ENCODE measurements around the gene NKX2-1. TPM values are rescaled to one million over a fixed set of nuclear protein-coding genes. Genes with fewer than 3 reads are reported as not detected.

The NKX2-1 gene
- total and polyA plus RNA-seq, 4 experiments from 2014 or later, result not detected

DNA sequence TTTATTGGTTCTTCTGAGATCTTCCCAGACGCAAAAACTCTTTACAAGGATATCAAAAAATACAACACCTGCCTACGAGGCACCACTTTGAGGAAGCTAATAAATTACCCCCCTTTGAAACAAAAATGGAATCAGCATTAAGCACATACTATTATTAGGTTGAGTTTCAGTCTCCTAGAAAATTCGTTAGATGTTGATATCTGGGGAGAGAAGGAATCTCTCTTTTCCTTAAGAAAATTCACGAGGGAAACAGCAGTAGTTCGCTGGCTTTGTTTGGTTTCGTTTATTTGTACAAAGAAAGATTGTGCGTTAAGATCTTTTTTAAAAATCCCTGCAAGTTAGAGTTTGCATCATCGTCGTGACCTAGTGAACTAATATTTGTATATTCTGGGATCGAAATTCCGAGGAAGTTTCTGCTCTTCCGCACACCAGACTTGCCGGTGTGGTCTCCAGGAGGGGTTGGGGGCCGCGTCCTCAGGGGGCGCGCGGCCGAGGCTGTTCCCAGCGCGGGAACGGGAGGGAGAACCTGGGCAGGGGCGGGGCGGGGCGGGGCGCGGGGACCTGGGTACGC lies 12.1 kb downstream of the NKX2-1 start:
- Histone ChIP-seq H3K36me3 (ENCODE audit: insufficient read depth, low read length) (no peaks in the 10 kb centered on the region), H3K27ac (ENCODE audit: low read depth, low read length) (no peak overlapping the region), H3K27me3 (ENCODE audit: insufficient read depth, low read length) (peaks cover 39% of the 10 kb centered on the region), H3K4me1 (ENCODE audit: insufficient read depth, low read length) (peaks cover 6% of the 10 kb centered on the region), H3K4me3 (ENCODE audit: low read length in 2 of 2) (no peak overlapping the region), H3K9me3 (ENCODE audit: control insufficient read depth in 1 of 2, low read length in 2 of 2) (no peaks in the 10 kb centered on the region)
- no peak for DNase-seq
- H3K4me3 Mint-ChIP-seq, result peak overlapping the region in 1 of 8 donors; percentile 51
- no peak overlapping the region for H3K27ac Mint-ChIP-seq
- peaks cover 3 to 21% (median 14%) of the 10 kb centered on the region in 8 donors for H3K9me3 Mint-ChIP-seq
- ChIA-PET CTCF (ENCODE audit: partially characterized antibody) (no interaction called here), POLR2A (ENCODE audit: partially characterized antibody) (no interaction called here)
- peaks cover 0 to 4% of the 10 kb centered on the region in 2 donors for H3K36me3 Mint-ChIP-seq
- peaks cover 11 to 30% (median 15%) of the 10 kb centered on the region in 4 donors for H3K4me1 Mint-ChIP-seq
- intact Hi-C loops (cut with micrococcal nuclease), result no loop called here
- H3K27me3 Mint-ChIP-seq, result peaks cover 68 to 76% of the 10 kb centered on the region in 2 donors

DNA sequence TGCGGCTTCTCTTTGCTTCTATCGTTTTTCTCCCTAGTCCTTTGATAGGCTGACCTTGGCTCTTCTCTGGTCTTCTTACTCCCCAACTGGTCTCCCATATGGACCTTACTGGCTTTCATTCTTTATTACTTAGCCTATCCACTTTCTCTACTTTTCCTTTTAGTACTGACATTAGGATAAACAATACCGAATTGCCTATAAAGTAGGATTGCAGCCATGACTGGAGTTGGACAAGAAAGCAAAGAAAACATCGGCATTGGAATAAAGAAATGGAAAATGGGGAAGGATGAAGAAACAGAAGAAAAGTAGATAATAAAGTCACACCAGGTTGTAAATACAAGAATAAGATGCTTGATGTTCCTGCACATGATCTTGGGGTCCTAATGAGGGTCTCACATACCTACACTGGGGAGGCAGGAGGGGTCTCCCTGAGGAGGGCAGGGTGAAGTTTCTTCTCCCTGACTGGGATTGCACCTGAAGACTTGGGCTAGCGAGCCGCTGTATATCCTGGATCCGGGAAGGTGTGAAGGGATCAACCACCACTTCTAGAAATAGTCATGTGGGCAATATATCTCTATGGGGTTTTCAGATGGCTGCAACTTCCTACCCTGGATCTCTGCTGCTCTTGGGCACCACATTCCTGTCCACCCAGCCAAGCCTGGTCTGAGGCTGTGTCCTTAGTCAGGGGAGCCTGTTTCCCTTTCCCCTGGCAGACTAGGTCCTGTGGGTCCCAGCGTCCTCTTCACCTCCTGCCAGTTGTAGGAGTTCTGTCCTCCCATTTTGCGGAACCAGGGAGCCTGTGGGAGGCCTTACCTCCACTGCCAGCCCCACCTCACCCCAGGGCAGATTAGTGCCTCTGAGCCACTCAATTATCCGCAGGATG lies 13.1 kb downstream of the NKX2-1 start:
- ChIA-PET CTCF (ENCODE audit: partially characterized antibody) (no interaction called here), POLR2A (ENCODE audit: partially characterized antibody) (no interaction called here)
- Histone ChIP-seq H3K9me3 (ENCODE audit: control insufficient read depth in 1 of 2, low read length in 2 of 2) (no peaks in the 10 kb centered on the region), H3K4me1 (ENCODE audit: insufficient read depth, low read length) (peaks cover 6% of the 10 kb centered on the region), H3K27me3 (ENCODE audit: insufficient read depth, low read length) (peaks cover 38% of the 10 kb centered on the region), H3K36me3 (ENCODE audit: insufficient read depth, low read length) (no peaks in the 10 kb centered on the region), H3K27ac (ENCODE audit: low read depth, low read length) (no peak overlapping the region), H3K4me3 (ENCODE audit: low read length in 2 of 2) (no peak overlapping the region)
- no peak for DNase-seq
- Mint-ChIP-seq H3K27me3 (peaks cover 66 to 74% of the 10 kb centered on the region in 2 donors), H3K4me3 (peak overlapping the region in 3 of 8 donors; percentile 1 to 62 (median 42)), H3K36me3 (peaks cover 0 to 4% of the 10 kb centered on the region in 2 donors), H3K4me1 (peaks cover 11 to 30% (median 14%) of the 10 kb centered on the region in 4 donors), H3K9me3 (peaks cover 3 to 21% (median 16%) of the 10 kb centered on the region in 8 donors), H3K27ac (no peak overlapping the region)
- intact Hi-C loops (cut with micrococcal nuclease), result no loop called here

DNA sequence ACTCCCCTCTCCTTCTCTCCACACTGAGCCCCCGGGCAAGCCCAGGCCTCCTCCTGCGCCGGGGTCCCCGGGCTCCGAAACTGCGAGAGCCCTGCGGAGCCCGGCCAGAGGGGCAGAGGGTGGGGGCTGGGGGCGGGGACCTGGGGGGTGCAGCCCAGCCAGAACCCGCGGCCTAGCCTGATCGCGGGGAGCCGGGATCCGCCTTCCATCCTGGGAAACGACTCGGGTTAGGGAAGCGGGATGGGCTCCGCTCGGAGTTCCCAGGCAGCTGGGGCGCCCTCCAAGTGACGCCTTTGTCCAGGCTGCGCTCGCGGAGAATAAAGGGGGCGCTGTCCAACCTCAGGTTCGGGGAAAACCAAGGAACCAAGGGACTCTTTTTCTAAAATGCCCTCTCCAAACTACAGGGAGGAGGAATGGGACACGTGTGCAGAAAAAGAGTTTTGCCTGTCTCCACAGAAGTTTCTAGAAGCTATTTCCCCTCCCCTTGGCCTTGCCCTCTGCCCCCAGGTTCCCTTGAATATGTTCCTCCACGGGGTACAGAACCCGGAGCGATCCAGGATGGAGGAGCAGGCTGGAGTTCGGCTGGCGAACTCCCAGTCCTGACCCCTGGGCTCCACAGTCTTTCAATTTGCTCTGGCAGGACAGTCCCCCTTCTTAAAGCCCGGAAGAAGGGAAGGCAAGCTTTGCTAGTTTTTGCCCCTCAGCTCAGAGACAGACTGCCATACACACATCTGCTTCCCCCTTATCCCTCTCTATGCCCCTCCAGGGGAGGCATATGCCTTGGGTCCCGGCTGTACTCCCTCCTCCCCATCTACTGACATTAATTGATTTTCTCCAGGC lies 13.9 kb downstream of the NKX2-1 start:
- Mint-ChIP-seq H3K36me3 (peaks cover 0 to 4% of the 10 kb centered on the region in 2 donors), H3K27me3 (peaks cover 69 to 75% of the 10 kb centered on the region in 2 donors), H3K27ac (no peak overlapping the region), H3K4me3 (peak overlapping the region in 4 of 8 donors; percentile 0 to 62 (median 8)), H3K4me1 (peaks cover 11 to 30% (median 14%) of the 10 kb centered on the region in 4 donors), H3K9me3 (peaks cover 0 to 21% (median 16%) of the 10 kb centered on the region in 8 donors)
- POLR2A ChIA-PET (ENCODE audit: partially characterized antibody), result no interaction called here
- peaks cover 36% of the 10 kb centered on the region for H3K27me3 ChIP-seq (ENCODE audit: insufficient read depth, low read length)
- intact Hi-C loops (cut with micrococcal nuclease), result no loop called here
- no peak overlapping the region for H3K4me3 ChIP-seq (ENCODE audit: low read length in 2 of 2)
- peaks cover 6% of the 10 kb centered on the region for H3K4me1 ChIP-seq (ENCODE audit: insufficient read depth, low read length)
- CTCF ChIA-PET (ENCODE audit: partially characterized antibody), result no interaction called here
- H3K9me3 ChIP-seq (ENCODE audit: control insufficient read depth in 1 of 2, low read length in 2 of 2), result no peaks in the 10 kb centered on the region
- H3K27ac ChIP-seq (ENCODE audit: low read depth, low read length), result no peak overlapping the region
- no peaks in the 10 kb centered on the region for H3K36me3 ChIP-seq (ENCODE audit: insufficient read depth, low read length)
- DNase-seq, result no peak

DNA sequence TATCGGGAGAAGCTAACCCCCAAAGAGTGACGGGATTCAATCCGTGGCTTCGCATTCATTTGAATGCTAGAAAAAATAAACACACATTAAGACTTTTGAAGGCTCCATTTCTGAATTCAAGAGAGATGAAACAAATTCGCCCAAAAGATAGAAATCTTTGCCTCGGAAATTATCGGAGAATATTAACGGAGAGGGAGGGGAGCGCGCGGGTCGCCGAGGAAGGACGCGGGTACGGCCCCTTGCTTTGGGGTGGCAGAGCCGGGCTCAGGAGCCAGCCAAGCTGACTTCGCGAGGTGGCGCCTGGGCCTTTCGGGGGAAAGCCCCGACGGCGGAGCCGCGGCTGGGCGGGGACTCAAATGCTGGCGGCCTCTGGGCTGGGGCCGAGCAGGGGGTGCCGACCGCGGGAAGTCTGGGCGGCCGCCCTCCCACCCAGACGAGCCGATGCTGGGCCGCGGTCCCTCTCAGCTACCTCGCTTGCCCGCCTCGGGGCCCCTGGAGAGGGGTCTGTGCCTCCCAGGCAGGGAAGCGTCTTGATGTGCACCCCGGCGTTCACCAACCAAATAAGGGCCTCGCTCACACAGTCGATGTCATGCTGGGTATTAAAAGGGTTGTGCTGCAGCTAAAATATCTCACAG lies 14.7 kb downstream of the NKX2-1 start:
- peaks cover 33% of the 10 kb centered on the region for H3K27me3 ChIP-seq (ENCODE audit: insufficient read depth, low read length)
- no peak overlapping the region for H3K27ac Mint-ChIP-seq

DNA sequence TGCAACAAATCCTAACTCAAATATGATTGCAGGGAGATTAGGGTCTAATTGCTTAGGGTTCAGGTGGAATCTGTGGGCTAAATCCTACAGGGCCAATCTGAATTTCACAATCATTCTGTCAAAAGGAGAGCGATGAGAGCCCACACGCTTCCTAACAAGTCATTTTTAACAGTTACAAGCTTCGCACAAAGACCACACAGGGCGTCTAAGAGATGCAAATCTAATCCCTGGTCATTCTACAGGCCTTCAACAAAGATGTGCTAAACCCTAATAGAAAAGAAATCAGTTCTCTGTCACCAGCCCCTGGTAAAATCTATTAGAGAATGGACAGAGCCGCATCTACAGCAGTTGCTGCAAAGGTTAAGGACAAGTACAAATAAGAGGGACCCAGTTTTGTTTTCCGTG lies 15.3 kb downstream of the NKX2-1 start:
- Histone ChIP-seq H3K27me3 (ENCODE audit: insufficient read depth, low read length) (peaks cover 31% of the 10 kb centered on the region), H3K4me3 (ENCODE audit: low read length in 2 of 2) (no peak overlapping the region), H3K36me3 (ENCODE audit: insufficient read depth, low read length) (no peaks in the 10 kb centered on the region), H3K27ac (ENCODE audit: low read depth, low read length) (no peak overlapping the region), H3K4me1 (ENCODE audit: insufficient read depth, low read length) (peaks cover 6% of the 10 kb centered on the region), H3K9me3 (ENCODE audit: control insufficient read depth in 1 of 2, low read length in 2 of 2) (no peaks in the 10 kb centered on the region)
- peaks cover 0 to 21% (median 14%) of the 10 kb centered on the region in 8 donors for H3K9me3 Mint-ChIP-seq
- H3K27ac Mint-ChIP-seq, result no peak overlapping the region
- DNase-seq, result no peak
- peak overlapping the region in 5 of 8 donors; percentile 32 to 62 (median 49) for H3K4me3 Mint-ChIP-seq
- intact Hi-C loops (cut with micrococcal nuclease), result no loop called here
- H3K27me3 Mint-ChIP-seq, result peaks cover 59 to 65% of the 10 kb centered on the region in 2 donors
- H3K4me1 Mint-ChIP-seq, result peaks cover 11 to 30% (median 14%) of the 10 kb centered on the region in 4 donors
- POLR2A ChIA-PET (ENCODE audit: partially characterized antibody), result no interaction called here
- H3K36me3 Mint-ChIP-seq, result peaks cover 0 to 4% of the 10 kb centered on the region in 2 donors
- CTCF ChIA-PET (ENCODE audit: partially characterized antibody), result no interaction called here

More for the DNA sequence above, 14.7 kb downstream of the NKX2-1 start:
- intact Hi-C loops (cut with micrococcal nuclease), result no loop called here
- DNase-seq, result no peak
- ChIA-PET CTCF (ENCODE audit: partially characterized antibody) (no interaction called here), POLR2A (ENCODE audit: partially characterized antibody) (no interaction called here)
- Histone ChIP-seq H3K4me1 (ENCODE audit: insufficient read depth, low read length) (peaks cover 6% of the 10 kb centered on the region), H3K9me3 (ENCODE audit: control insufficient read depth in 1 of 2, low read length in 2 of 2) (no peaks in the 10 kb centered on the region), H3K36me3 (ENCODE audit: insufficient read depth, low read length) (no peaks in the 10 kb centered on the region), H3K4me3 (ENCODE audit: low read length in 2 of 2) (no peak overlapping the region), H3K27ac (ENCODE audit: low read depth, low read length) (no peak overlapping the region)
- Mint-ChIP-seq H3K27me3 (peaks cover 62 to 70% of the 10 kb centered on the region in 2 donors), H3K4me1 (peaks cover 11 to 30% (median 14%) of the 10 kb centered on the region in 4 donors), H3K9me3 (peaks cover 0 to 21% (median 14%) of the 10 kb centered on the region in 8 donors), H3K4me3 (peak overlapping the region in 5 of 8 donors; percentile 32 to 62 (median 49)), H3K36me3 (peaks cover 0 to 4% of the 10 kb centered on the region in 2 donors)

DNA sequence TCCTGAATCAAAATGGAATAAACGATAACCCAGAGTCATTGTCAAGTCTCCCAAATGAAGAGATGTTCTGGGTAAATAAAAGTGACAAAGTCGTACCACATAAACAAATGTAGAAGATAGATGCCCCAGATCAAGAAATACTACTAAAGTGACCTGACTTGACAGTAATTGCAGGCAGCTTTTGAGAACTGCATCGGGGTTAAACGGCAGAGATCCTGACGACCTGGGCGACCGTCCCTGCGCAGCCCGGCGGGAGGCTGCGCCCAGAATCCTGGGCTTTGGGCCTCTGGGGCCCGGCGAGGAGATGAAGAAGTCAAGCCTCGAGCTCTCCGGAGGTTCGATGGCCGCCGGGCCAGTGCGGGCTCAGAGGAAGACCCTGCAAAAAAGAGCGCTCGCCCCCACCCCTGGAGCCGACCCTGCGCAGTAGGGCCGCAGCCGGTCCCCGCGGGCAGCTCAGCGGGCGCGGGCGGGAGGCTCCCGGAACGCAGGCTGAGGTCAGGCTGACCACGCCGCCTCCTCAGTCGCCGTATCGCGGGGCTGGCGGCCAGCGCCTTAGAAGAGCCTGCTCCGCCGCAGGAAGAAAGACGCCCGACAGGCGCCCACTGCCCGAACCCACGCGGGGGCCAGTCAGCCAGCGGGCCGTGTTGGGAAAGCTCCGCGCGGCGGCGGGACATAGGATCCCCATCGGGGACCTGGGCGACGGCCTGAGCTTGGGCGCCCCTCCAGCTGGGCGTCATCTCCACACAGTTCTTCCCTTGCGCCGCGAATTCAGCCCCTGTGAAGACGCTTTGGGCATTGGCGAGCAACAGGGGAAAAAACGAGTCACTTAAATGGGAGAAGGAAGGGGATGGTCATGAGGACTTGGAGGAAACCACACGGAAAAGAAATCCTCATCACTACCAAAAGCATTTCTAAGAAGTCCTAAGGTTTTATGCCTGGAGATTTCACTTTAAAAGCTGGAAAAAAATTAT lies 16.0 kb downstream of the NKX2-1 start:
- POLR2A ChIA-PET (ENCODE audit: partially characterized antibody), result no interaction called here
- Histone ChIP-seq H3K4me3 (ENCODE audit: low read length in 2 of 2) (no peak overlapping the region), H3K36me3 (ENCODE audit: insufficient read depth, low read length) (no peaks in the 10 kb centered on the region), H3K27ac (ENCODE audit: low read depth, low read length) (no peak overlapping the region), H3K9me3 (ENCODE audit: control insufficient read depth in 1 of 2, low read length in 2 of 2) (no peaks in the 10 kb centered on the region), H3K27me3 (ENCODE audit: insufficient read depth, low read length) (peaks cover 24% of the 10 kb centered on the region), H3K4me1 (ENCODE audit: insufficient read depth, low read length) (peaks cover 6% of the 10 kb centered on the region)
- no peak overlapping the region for H3K27ac Mint-ChIP-seq
- intact Hi-C loops (cut with micrococcal nuclease), result no loop called here
- peaks cover 11 to 30% (median 14%) of the 10 kb centered on the region in 4 donors for H3K4me1 Mint-ChIP-seq
- H3K9me3 Mint-ChIP-seq, result peaks cover 0 to 18% (median 12%) of the 10 kb centered on the region in 8 donors
- no peaks in the 10 kb centered on the region for H3K36me3 Mint-ChIP-seq
- peak overlapping the region in 4 of 8 donors; percentile 9 to 39 (median 21) for H3K4me3 Mint-ChIP-seq
- DNase-seq, result no peak
- CTCF ChIA-PET (ENCODE audit: partially characterized antibody), result no interaction called here
- peaks cover 53 to 59% of the 10 kb centered on the region in 2 donors for H3K27me3 Mint-ChIP-seq

Data from CD4-positive, alpha-beta memory T cell (primary cell).